Erythroblast (primary cell): ENCODE results near the gene NPIPA5.

Experiments
- GATA1 ChIP-seq: IDR thresholded peaks from 2 replicates; pipeline ENCODE4 v1.6.1; 2011; ENCODE audit warnings: low read depth, mild to moderate bottlenecking, control low read depth, low read length, moderate library complexity
- POLR2A ChIP-seq: IDR thresholded peaks from 2 replicates; pipeline ENCODE4 v1.6.1; 2011; ENCODE audit warnings: mild to moderate bottlenecking, low read length

GRCh38 chr16:15418206-15418605 is 40.1 kb upstream of the NPIPA5 start:
- no peak for TF ChIP-seq POLR2A
- no peak for TF ChIP-seq GATA1
